GM12878 (cell line): ENCODE data around the gene TBC1D8. TPM values are rescaled to one million over a fixed set of nuclear protein-coding genes. Genes with fewer than 3 reads are reported as not detected.

Source experiments
- ATAC-seq: fragments of 200-7000 bp; cut with Tn5 transposase; 3 replicates; pipeline ENCODE4 v1.9.1; 2020; ENCODE audit warnings: mild to moderate bottlenecking, moderate library complexity
- BruUV-seq: library from RNA; stranded (reverse); fragments of 400-500 nt; replicated peaks from 2 replicates; lab custom pipeline; 2021; lab: Mats Ljungman, UMichigan
- CTCF ChIA-PET: fragments of 300-600 bp; sonication (Branson Sonifier 250); formaldehyde crosslinking; extraction: SDS; loops from one replicate; lab custom pipeline; 2021; ENCODE audit warnings: inconsistent platforms; lab: Yijun Ruan, JAX
- POLR2A ChIA-PET: fragments of 350-600 bp; formaldehyde crosslinking; extraction: SDS; loops from one replicate; lab custom pipeline; 2021; ENCODE audit warnings: inconsistent platforms; lab: Charles Lee
- RAD21 ChIA-PET: fragments of 300-600 bp; sonication (Branson Sonifier 250); formaldehyde crosslinking; loops from one replicate; lab custom pipeline; 2023; ENCODE audit warnings: antibody characterized with exemption; ENCODE audit not compliant: unreplicated experiment; lab: Charles Lee
- SMC1A ChIA-PET: fragments of 300-600 bp; sonication (Branson Sonifier 250); formaldehyde crosslinking; loops from one replicate; lab custom pipeline; 2023; ENCODE audit not compliant: unreplicated experiment, uncharacterized antibody; lab: Charles Lee
- DNase-seq: peaks from one replicate; pipeline ENCODE4 v3.0.0-alpha.2; 2011; ENCODE audit warnings: low read depth, low spot score
- FAIRE-seq: peaks from 3 replicates; lab custom pipeline; 2011; peaks lifted over from hg19 to GRCh38; lab: Jason Lieb, UNC
- H2AFZ ChIP-seq: 2 replicates; pipeline ENCODE4 v1.6.0; 2011; ENCODE audit warnings: low read depth, low read length, control low read depth; ENCODE audit not compliant: control insufficient read depth
- H3K27ac ChIP-seq: 2 replicates; pipeline ENCODE4 v1.5.1; 2011; ENCODE audit warnings: control low read depth; ENCODE audit not compliant: control insufficient read depth, insufficient read depth
- H3K27me3 ChIP-seq, 2 experiments: replicated peaks in 1 of 2; 2 replicates each; pipeline versions ENCODE4 v1.6.0 to v1.6.1; 2011; ENCODE audit warnings: low read length in 1 of 2; ENCODE audit not compliant: control insufficient read depth in 2 of 2, insufficient read depth in 2 of 2
- H3K36me3 ChIP-seq, 2 experiments: 2 replicates each; pipeline ENCODE4 v1.5.1; 2011; ENCODE audit warnings: low read length in 1 of 2; ENCODE audit not compliant: control insufficient read depth in 2 of 2, insufficient read depth in 2 of 2
- H3K4me1 ChIP-seq: 2 replicates; pipeline ENCODE4 v1.6.1; 2011; ENCODE audit warnings: mild to moderate bottlenecking, low read length, moderate library complexity, mixed read lengths; ENCODE audit not compliant: control insufficient read depth, insufficient read depth
- H3K4me2 ChIP-seq: 2 replicates; pipeline ENCODE4 v1.6.0; 2011; ENCODE audit warnings: control low read depth; ENCODE audit not compliant: control insufficient read depth, insufficient read depth
- H3K4me3 ChIP-seq: fragments of 200-600 bp; sonication (generic); 2 replicates; pipeline ENCODE4 v1.5.1; 2016
- H3K79me2 ChIP-seq: 2 replicates; pipeline ENCODE4 v1.6.0; 2011; ENCODE audit warnings: low read length; ENCODE audit not compliant: control insufficient read depth, insufficient read depth
- H3K9ac ChIP-seq: 2 replicates; pipeline ENCODE4 v1.8.0; 2011; ENCODE audit warnings: low read length, control low read depth, mixed read lengths; ENCODE audit not compliant: control insufficient read depth, insufficient read depth
- H3K9me3 ChIP-seq: replicated peaks from 3 replicates; pipeline ENCODE4 v1.5.1; 2011; ENCODE audit warnings: mild to moderate bottlenecking, low read length; ENCODE audit not compliant: control insufficient read depth, insufficient read depth
- H4K20me1 ChIP-seq: 2 replicates; pipeline ENCODE4 v1.6.0; 2011; ENCODE audit not compliant: control insufficient read depth, insufficient read depth
- CBX5 ChIP-seq: sonication (generic); IDR thresholded peaks from 2 replicates; pipeline ENCODE4 v1.6.1; 2016; ENCODE audit warnings: low read depth, moderate library complexity, mild to moderate bottlenecking, inconsistent platforms
- ETV6 ChIP-seq, 2 experiments: fragments of 450-650 bp in 1 of 2; IDR thresholded peaks in 1 of 2; conservative IDR thresholded peaks in 1 of 2; 2 replicates each; pipeline ENCODE4 v1.6.1; 2014; ENCODE audit warnings: antibody characterized with exemption in 1 of 2, borderline replicate concordance in 1 of 2, low read depth in 1 of 2, mild to moderate bottlenecking in 1 of 2, moderate library complexity in 1 of 2
- EZH2 ChIP-seq: IDR thresholded peaks from 2 replicates; pipeline ENCODE4 v1.6.1; 2012; ENCODE audit warnings: low read depth, mild to moderate bottlenecking, control low read depth, inconsistent platforms, low read length, borderline replicate concordance; ENCODE audit not compliant: control insufficient read depth
- FOXM1 ChIP-seq: IDR thresholded peaks from 2 replicates; pipeline ENCODE4 v1.6.1; 2012; ENCODE audit warnings: low read depth, mild to moderate bottlenecking, inconsistent platforms, low read length, moderate library complexity
- MYC ChIP-seq: IDR thresholded peaks from 2 replicates; pipeline ENCODE4 v1.6.1; 2011; ENCODE audit warnings: mild to moderate bottlenecking, low read length, moderate library complexity, inconsistent platforms; ENCODE audit not compliant: insufficient read depth, insufficient replicate concordance, insufficient read length, severe bottlenecking
- NFXL1 ChIP-seq: fragments of 450-650 bp; IDR thresholded peaks from 2 replicates; pipeline ENCODE4 v1.6.1; 2017; ENCODE audit warnings: antibody characterized with exemption, mild to moderate bottlenecking, borderline replicate concordance
- NFYA ChIP-seq: IDR thresholded peaks from 2 replicates; pipeline ENCODE4 v1.6.1; 2011; ENCODE audit warnings: low read depth, mild to moderate bottlenecking, low read length, improper control_type of control experiment, borderline replicate concordance
- POLR2A ChIP-seq: IDR thresholded peaks from 2 replicates; pipeline ENCODE4 v1.6.1; 2011; ENCODE audit warnings: low read depth, mild to moderate bottlenecking, low read length
- RUNX3 ChIP-seq: IDR thresholded peaks from 2 replicates; pipeline ENCODE4 v1.6.1; 2012; ENCODE audit warnings: low read length, inconsistent platforms
- SMC3 ChIP-seq: IDR thresholded peaks from 2 replicates; pipeline ENCODE4 v1.6.1; 2011; ENCODE audit warnings: low read length, improper control_type of control experiment, borderline replicate concordance
- SPI1 ChIP-seq: IDR thresholded peaks from 2 replicates; pipeline ENCODE4 v1.6.1; 2011; ENCODE audit warnings: low read depth, mild to moderate bottlenecking, low read length, moderate library complexity, borderline replicate concordance; ENCODE audit not compliant: insufficient read depth
- WGBS: methylation state at CpG from one replicate; pipeline ENCODE4 v1.1.6; 2016; ENCODE audit warnings: low lambda C conversion rate; ENCODE audit not compliant: insufficient replicate concordance, insufficient coverage; ENCODE audit errors: missing lambda C conversion rate; 5-methylcytosine and 5-hydroxymethylcytosine counted together
- in situ Hi-C: fragments of 300-500 bp; cut with MboI; formaldehyde crosslinking; loops from 9 replicates; pipeline ENCODE4 v1.14.3; 2018; ENCODE audit warnings: mixed read lengths
- intact Hi-C: fragments of 100-400 bp; cut with micrococcal nuclease; formaldehyde crosslinking; loops from one replicate; pipeline ENCODE4 v1.14.2; 2022; ENCODE audit not compliant: unreplicated experiment
- polyA plus RNA-seq, 11 experiments: library from polyadenylated mRNA; depleted of rRNA in 4 of 11; unstranded in 6 of 11; stranded (reverse) in 5 of 11; fragments of >200 nt; fragmentation: Nextera tagmentation in 4 of 11; fragmentation: Illumina TruSeq in 1 of 11; extraction: Ambion mirVana in 4 of 11; extraction: Trizol in 1 of 11; gene quantifications; 1 replicate in 1 of 11; 2 replicates in 10 of 11; pipeline versions ENCODE4 v1.2.1 to v1.2.3, GENCODE V29; 2011 to 2016; ENCODE audit warnings: inconsistent platforms in 2 of 11, missing spikeins in 2 of 11, low read depth in 1 of 11
- total RNA-seq, 4 experiments: library from RNA; depleted of rRNA in 3 of 4; stranded (reverse); fragments of >200 nt in 3 of 4; fragmentation: Illumina TruSeq in 1 of 4; extraction: Trizol in 1 of 4; gene quantifications; 2 replicates each; pipeline versions ENCODE4 v1.2.1 to v1.2.3, GENCODE V29; 2013 to 2021
- TF ChIP-seq, protein P1 (sequence below): fragments of 450-650 bp; IDR thresholded peaks from 2 replicates; pipeline ENCODE4 v1.6.1; 2017; ENCODE audit warnings: antibody characterized with exemption, mild to moderate bottlenecking, moderate library complexity
- TF ChIP-seq, protein P2 (sequence below): IDR thresholded peaks from 2 replicates; pipeline ENCODE4 v1.6.1; 2012; ENCODE audit warnings: low read length, inconsistent platforms
- TF ChIP-seq, protein P3 (sequence below), 3 experiments: IDR thresholded peaks in 2 of 3; conservative IDR thresholded peaks in 1 of 3; 2 replicates each; pipeline ENCODE4 v1.5.1; 2011; ENCODE audit warnings: low read depth in 3 of 3, low read length in 3 of 3, mild to moderate bottlenecking in 3 of 3, control low read depth in 2 of 3, moderate library complexity in 2 of 3, inconsistent platforms in 1 of 3, mixed read lengths in 1 of 3; ENCODE audit not compliant: control insufficient read depth in 2 of 3, insufficient read depth in 1 of 3; ENCODE audit errors: extremely low read depth in 1 of 3
- TF ChIP-seq, protein P4 (sequence below): IDR thresholded peaks from 2 replicates; pipeline ENCODE4 v1.6.1; 2011; ENCODE audit warnings: borderline replicate concordance, low read depth, mild to moderate bottlenecking, moderate library complexity, mixed read lengths, low read length; ENCODE audit not compliant: insufficient read depth; ENCODE audit errors: extremely low read length

Gene TBC1D8
- total and polyA plus RNA-seq, 10 of the 15 experiments (the other 5 are each of a cell fraction or from before 2014, with no cell fraction given): 0.80 to 4.9 (median 4.4) TPM

DNA sequence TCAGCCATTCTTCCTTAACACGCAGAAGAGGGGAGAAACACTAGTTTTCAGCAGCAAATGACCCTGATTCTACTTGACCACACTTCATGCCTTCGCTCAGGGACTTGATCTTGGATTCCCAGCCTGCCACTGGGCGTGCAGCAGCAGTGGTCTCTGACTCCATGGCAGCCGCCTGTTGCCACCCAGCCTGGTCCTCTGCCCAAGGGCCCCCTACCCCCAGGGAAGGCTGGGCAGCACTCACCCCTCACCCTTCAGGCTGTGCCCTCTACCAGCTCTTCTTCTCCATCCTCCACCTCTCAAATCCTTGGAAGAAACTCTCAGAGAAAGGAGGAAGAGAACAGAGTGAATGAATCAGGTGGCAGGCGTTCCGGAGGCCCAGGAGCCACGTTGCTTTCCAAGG is 181.2 kb downstream of the TBC1D8 start:
- Histone ChIP-seq H3K27me3 (peaks cover 1 to 2% of the 10 kb centered on the region in 2 experiments), H2AFZ (no peak overlapping the region), H3K4me3 (no peak overlapping the region), H3K36me3 (no peaks in the 10 kb centered on the region), H4K20me1 (no peaks in the 10 kb centered on the region), H3K27ac (no peak overlapping the region), H3K4me2 (no peak overlapping the region), H3K4me1 (no peaks in the 10 kb centered on the region), H3K9ac (no peak overlapping the region), H3K9me3 (no peaks in the 10 kb centered on the region), H3K79me2 (no peaks in the 10 kb centered on the region)
- DNase-seq (no peak), FAIRE-seq (no peak), ATAC-seq (no peak)
- no TSS peak for BruUV-seq
- ChIA-PET CTCF (no interaction called here), POLR2A (no interaction called here), SMC1A (no interaction called here), RAD21 (no interaction called here)
- in situ Hi-C loops: no loop called here
- 15% methylated on average over 7 of the region's 7 CpGs for WGBS
- TF ChIP-seq POLR2A (no peak), ETV6 (conservative IDR thresholded peaks at IDR 0.05 in 1 of 2, IDR thresholded peaks at IDR 0.05 in 1 of 2; ENCODE audit: borderline replicate concordance in 1 of 2, low read depth in 1 of 2) (no peak), RUNX3 (no peak), NFXL1 (no peak), MYC (no peak), SPI1 (no peak), EZH2 (no peak), FOXM1 (no peak), NFYA (no peak), CBX5 (no peak), SMC3 (no peak)
- TF ChIP-seq, protein P1, sequence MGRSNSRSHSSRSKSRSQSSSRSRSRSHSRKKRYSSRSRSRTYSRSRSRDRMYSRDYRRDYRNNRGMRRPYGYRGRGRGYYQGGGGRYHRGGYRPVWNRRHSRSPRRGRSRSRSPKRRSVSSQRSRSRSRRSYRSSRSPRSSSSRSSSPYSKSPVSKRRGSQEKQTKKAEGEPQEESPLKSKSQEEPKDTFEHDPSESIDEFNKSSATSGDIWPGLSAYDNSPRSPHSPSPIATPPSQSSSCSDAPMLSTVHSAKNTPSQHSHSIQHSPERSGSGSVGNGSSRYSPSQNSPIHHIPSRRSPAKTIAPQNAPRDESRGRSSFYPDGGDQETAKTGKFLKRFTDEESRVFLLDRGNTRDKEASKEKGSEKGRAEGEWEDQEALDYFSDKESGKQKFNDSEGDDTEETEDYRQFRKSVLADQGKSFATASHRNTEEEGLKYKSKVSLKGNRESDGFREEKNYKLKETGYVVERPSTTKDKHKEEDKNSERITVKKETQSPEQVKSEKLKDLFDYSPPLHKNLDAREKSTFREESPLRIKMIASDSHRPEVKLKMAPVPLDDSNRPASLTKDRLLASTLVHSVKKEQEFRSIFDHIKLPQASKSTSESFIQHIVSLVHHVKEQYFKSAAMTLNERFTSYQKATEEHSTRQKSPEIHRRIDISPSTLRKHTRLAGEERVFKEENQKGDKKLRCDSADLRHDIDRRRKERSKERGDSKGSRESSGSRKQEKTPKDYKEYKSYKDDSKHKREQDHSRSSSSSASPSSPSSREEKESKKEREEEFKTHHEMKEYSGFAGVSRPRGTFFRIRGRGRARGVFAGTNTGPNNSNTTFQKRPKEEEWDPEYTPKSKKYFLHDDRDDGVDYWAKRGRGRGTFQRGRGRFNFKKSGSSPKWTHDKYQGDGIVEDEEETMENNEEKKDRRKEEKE: no peak
- TF ChIP-seq, protein P2, sequence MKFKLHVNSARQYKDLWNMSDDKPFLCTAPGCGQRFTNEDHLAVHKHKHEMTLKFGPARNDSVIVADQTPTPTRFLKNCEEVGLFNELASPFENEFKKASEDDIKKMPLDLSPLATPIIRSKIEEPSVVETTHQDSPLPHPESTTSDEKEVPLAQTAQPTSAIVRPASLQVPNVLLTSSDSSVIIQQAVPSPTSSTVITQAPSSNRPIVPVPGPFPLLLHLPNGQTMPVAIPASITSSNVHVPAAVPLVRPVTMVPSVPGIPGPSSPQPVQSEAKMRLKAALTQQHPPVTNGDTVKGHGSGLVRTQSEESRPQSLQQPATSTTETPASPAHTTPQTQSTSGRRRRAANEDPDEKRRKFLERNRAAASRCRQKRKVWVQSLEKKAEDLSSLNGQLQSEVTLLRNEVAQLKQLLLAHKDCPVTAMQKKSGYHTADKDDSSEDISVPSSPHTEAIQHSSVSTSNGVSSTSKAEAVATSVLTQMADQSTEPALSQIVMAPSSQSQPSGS: no peak
- TF ChIP-seq, protein P3, sequence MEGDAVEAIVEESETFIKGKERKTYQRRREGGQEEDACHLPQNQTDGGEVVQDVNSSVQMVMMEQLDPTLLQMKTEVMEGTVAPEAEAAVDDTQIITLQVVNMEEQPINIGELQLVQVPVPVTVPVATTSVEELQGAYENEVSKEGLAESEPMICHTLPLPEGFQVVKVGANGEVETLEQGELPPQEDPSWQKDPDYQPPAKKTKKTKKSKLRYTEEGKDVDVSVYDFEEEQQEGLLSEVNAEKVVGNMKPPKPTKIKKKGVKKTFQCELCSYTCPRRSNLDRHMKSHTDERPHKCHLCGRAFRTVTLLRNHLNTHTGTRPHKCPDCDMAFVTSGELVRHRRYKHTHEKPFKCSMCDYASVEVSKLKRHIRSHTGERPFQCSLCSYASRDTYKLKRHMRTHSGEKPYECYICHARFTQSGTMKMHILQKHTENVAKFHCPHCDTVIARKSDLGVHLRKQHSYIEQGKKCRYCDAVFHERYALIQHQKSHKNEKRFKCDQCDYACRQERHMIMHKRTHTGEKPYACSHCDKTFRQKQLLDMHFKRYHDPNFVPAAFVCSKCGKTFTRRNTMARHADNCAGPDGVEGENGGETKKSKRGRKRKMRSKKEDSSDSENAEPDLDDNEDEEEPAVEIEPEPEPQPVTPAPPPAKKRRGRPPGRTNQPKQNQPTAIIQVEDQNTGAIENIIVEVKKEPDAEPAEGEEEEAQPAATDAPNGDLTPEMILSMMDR (IDR thresholded peaks at IDR 0.05 in 2 of 3, conservative IDR thresholded peaks at IDR 0.05 in 1 of 3; ENCODE audit: control insufficient read depth in 2 of 3, extremely low read depth in 1 of 3, insufficient read depth in 1 of 3, low read depth in 3 of 3, low read length in 3 of 3): no peak
- TF ChIP-seq, protein P4, sequence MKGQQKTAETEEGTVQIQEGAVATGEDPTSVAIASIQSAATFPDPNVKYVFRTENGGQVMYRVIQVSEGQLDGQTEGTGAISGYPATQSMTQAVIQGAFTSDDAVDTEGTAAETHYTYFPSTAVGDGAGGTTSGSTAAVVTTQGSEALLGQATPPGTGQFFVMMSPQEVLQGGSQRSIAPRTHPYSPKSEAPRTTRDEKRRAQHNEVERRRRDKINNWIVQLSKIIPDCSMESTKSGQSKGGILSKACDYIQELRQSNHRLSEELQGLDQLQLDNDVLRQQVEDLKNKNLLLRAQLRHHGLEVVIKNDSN: no peak
- intact Hi-C loops: no loop called here
